Measurements from ENCODE around the gene MRPS15.

GRCh38 chr1:36512842-36513241, 48.7 kb upstream of the MRPS15 start:
- TF ChIP-seq CTCF (IDR thresholded peaks at IDR 0.05; ENCODE audit: low read depth, low read length, poor library complexity, severe bottlenecking) (no peak), EZH2phosphoT487 (IDR thresholded peaks at IDR 0.05; ENCODE audit: borderline replicate concordance, low read length) (no peak)
